Keratinocyte (primary cell): ENCODE results near the gene ADAMTS6. TPM values are rescaled to one million over a fixed set of nuclear protein-coding genes. Genes with fewer than 3 reads are reported as not detected.
A peak's percentile ranks its signal among the peaks of the same experiment; 100 is the strongest.

Source experiments
- DNase-seq: peaks from one replicate; pipeline ENCODE4 v3.0.0-alpha.2; 2011; ENCODE audit warnings: low read depth, missing footprints, low spot score
- FAIRE-seq: peaks from 2 replicates; lab custom pipeline; 2011; peaks lifted over from hg19 to GRCh38; lab: Jason Lieb, UNC
- H2AFZ ChIP-seq: 2 replicates; pipeline ENCODE4 v1.6.0; 2012; ENCODE audit warnings: low read length, control low read depth, inconsistent platforms; ENCODE audit not compliant: control insufficient read depth
- H3K27ac ChIP-seq: 2 replicates; pipeline ENCODE4 v1.5.1; 2011; ENCODE audit warnings: low read length; ENCODE audit not compliant: control insufficient read depth, insufficient read depth
- H3K27me3 ChIP-seq: 3 replicates; pipeline ENCODE4 v1.6.0; 2011; ENCODE audit warnings: low read length; ENCODE audit not compliant: control insufficient read depth, insufficient read depth; ENCODE audit errors: extremely low read depth
- H3K36me3 ChIP-seq, 2 experiments: 2 replicates in 1 of 2; 3 replicates in 1 of 2; pipeline ENCODE4 v1.5.1; 2011; ENCODE audit warnings: low read length in 2 of 2, mild to moderate bottlenecking in 1 of 2; ENCODE audit not compliant: control insufficient read depth in 2 of 2, insufficient read depth in 2 of 2; ENCODE audit errors: extremely low read depth in 1 of 2
- H3K4me1 ChIP-seq: 3 replicates; pipeline ENCODE4 v1.5.1; 2011; ENCODE audit warnings: low read length; ENCODE audit not compliant: control insufficient read depth, insufficient read depth; ENCODE audit errors: extremely low read depth
- H3K4me2 ChIP-seq: 3 replicates; pipeline ENCODE4 v1.6.0; 2011; ENCODE audit warnings: low read depth, low read length; ENCODE audit not compliant: control insufficient read depth, insufficient read depth; ENCODE audit errors: extremely low read depth
- H3K4me3 ChIP-seq, 3 experiments: fragments of 200-600 bp in 1 of 3; sonication (generic) in 1 of 3; 2 replicates in 2 of 3; 3 replicates in 1 of 3; pipeline ENCODE4 v1.5.1; 2011 to 2016; ENCODE audit warnings: low read length in 3 of 3, mild to moderate bottlenecking in 3 of 3, control low read depth in 2 of 3, inconsistent platforms in 1 of 3, low read depth in 1 of 3, mixed read lengths in 1 of 3, mixed run types in 1 of 3, moderate library complexity in 1 of 3; ENCODE audit not compliant: control insufficient read depth in 2 of 3, insufficient read depth in 2 of 3; ENCODE audit errors: extremely low read depth in 1 of 3
- H3K79me2 ChIP-seq: 2 replicates; pipeline ENCODE4 v1.6.0; 2012; ENCODE audit warnings: low read length; ENCODE audit not compliant: control insufficient read depth, insufficient read depth
- H3K9ac ChIP-seq: 3 replicates; pipeline ENCODE4 v1.6.0; 2011; ENCODE audit warnings: low read length; ENCODE audit not compliant: control insufficient read depth, insufficient read depth; ENCODE audit errors: extremely low read depth
- H3K9me1 ChIP-seq: 3 replicates; pipeline ENCODE4 v1.6.0; 2011; ENCODE audit warnings: low read length; ENCODE audit not compliant: control insufficient read depth, insufficient read depth; ENCODE audit errors: extremely low read depth
- H3K9me3 ChIP-seq: 2 replicates; pipeline ENCODE4 v1.5.1; 2012; ENCODE audit warnings: low read depth, low read length; ENCODE audit not compliant: control insufficient read depth
- H4K20me1 ChIP-seq: 3 replicates; pipeline ENCODE4 v1.6.0; 2011; ENCODE audit warnings: low read length; ENCODE audit not compliant: control insufficient read depth, insufficient read depth; ENCODE audit errors: extremely low read depth
- EZH2 ChIP-seq: IDR thresholded peaks from one replicate; pipeline ENCODE4 v1.6.1; 2012; ENCODE audit warnings: inconsistent platforms, mild to moderate bottlenecking, low read length, moderate library complexity
- dilution Hi-C: fragments of 300-500 bp; cut with MboI; formaldehyde crosslinking; loops from one replicate; pipeline ENCODE4 v1.7.0; 2020; ENCODE audit warnings: low sequenced_read_pairs; ENCODE audit not compliant: extremely low pct_ligation_motif_present
- polyA plus RNA-seq, 5 experiments: library from polyadenylated mRNA; depleted of rRNA in 3 of 5; stranded (reverse) in 3 of 5; stranded (forward) in 1 of 5; unstranded in 1 of 5; fragments of >200 nt; gene quantifications; 1 replicate in 1 of 5; 2 replicates in 3 of 5; 3 replicates in 1 of 5; pipeline versions ENCODE4 v1.2.1 to v1.2.3, GENCODE V29; 2011 to 2012; ENCODE audit warnings: missing spikeins in 2 of 5, low read depth in 1 of 5, low replicate concordance in 1 of 5
- TF ChIP-seq, protein P1 (sequence below), 3 experiments: IDR thresholded peaks in 1 of 3; conservative IDR thresholded peaks in 1 of 3; optimal IDR thresholded peaks in 1 of 3; 2 replicates in 2 of 3; 3 replicates in 1 of 3; pipeline versions ENCODE3 to v1.5.1; 2011; ENCODE audit warnings: low read length in 3 of 3, mild to moderate bottlenecking in 3 of 3, moderate library complexity in 2 of 3, control low read depth in 1 of 3, inconsistent platforms in 1 of 3; ENCODE audit not compliant: insufficient read depth in 2 of 3; ENCODE audit errors: extremely low read depth in 1 of 3

ADAMTS6 gene
- polyA plus RNA-seq, 1 donor (not counting 4 experiments of a cell fraction or from before 2014, with no cell fraction given) = 10.9 TPM

GRCh38 chr5:65248896-65249295 is 232.8 kb downstream of the ADAMTS6 start:
- Histone ChIP-seq H3K36me3 (no peaks in the 10 kb centered on the region), H3K9ac (no peak overlapping the region), H3K4me3 (no peak overlapping the region), H3K4me2 (no peak overlapping the region), H2AFZ (no peak overlapping the region), H3K4me1 (peaks cover 5% of the 10 kb centered on the region), H3K27ac (no peak overlapping the region), H3K79me2 (no peaks in the 10 kb centered on the region), H3K9me1 (no peaks in the 10 kb centered on the region), H4K20me1 (no peaks in the 10 kb centered on the region), H3K27me3 (no peaks in the 10 kb centered on the region), H3K9me3 (no peaks in the 10 kb centered on the region)
- dilution Hi-C loops = no loop called here
- FAIRE-seq = no peak
- no peak for TF ChIP-seq EZH2
- TF ChIP-seq, protein P1, sequence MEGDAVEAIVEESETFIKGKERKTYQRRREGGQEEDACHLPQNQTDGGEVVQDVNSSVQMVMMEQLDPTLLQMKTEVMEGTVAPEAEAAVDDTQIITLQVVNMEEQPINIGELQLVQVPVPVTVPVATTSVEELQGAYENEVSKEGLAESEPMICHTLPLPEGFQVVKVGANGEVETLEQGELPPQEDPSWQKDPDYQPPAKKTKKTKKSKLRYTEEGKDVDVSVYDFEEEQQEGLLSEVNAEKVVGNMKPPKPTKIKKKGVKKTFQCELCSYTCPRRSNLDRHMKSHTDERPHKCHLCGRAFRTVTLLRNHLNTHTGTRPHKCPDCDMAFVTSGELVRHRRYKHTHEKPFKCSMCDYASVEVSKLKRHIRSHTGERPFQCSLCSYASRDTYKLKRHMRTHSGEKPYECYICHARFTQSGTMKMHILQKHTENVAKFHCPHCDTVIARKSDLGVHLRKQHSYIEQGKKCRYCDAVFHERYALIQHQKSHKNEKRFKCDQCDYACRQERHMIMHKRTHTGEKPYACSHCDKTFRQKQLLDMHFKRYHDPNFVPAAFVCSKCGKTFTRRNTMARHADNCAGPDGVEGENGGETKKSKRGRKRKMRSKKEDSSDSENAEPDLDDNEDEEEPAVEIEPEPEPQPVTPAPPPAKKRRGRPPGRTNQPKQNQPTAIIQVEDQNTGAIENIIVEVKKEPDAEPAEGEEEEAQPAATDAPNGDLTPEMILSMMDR (optimal IDR thresholded peaks at IDR 0.05 in 1 of 3, IDR thresholded peaks at IDR 0.05 in 1 of 3, conservative IDR thresholded peaks at IDR 0.05 in 1 of 3; ENCODE audit: extremely low read depth in 1 of 3, insufficient read depth in 2 of 3, low read length in 3 of 3) = no peak
- no peak for DNase-seq

DNA sequence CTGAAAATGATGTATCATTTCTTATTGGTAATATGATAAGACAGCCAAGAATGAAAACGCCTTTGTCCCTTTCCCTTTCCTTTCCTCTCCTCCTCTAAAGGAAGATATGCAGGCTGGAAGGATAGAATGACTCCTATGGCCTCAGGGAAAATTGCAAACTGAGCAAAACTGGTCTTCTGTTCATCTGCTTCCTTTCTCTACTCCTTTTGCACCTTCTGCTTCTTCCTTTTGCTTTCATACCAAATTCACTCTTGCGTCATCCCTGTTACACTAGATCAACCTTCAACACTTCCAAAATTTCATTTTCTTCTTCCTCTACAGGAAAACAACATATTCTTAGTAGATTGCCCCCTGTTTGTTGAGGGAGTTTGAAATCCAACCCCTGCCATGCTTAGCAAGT is 234.1 kb downstream of the ADAMTS6 start:
- DNase-seq = no peak
- H3K36me3 ChIP-seq = no peaks in the 10 kb centered on the region
- H3K4me1 ChIP-seq = peaks cover 5% of the 10 kb centered on the region
- H3K27ac ChIP-seq = no peak overlapping the region
- no peaks in the 10 kb centered on the region for H3K79me2 ChIP-seq
- no peaks in the 10 kb centered on the region for H3K9me3 ChIP-seq
- H2AFZ ChIP-seq = no peak overlapping the region
- no peaks in the 10 kb centered on the region for H4K20me1 ChIP-seq
- no peaks in the 10 kb centered on the region for H3K9me1 ChIP-seq
- no peak overlapping the region for H3K9ac ChIP-seq
- no peak for TF ChIP-seq EZH2
- TF ChIP-seq, protein P1 (optimal IDR thresholded peaks at IDR 0.05 in 1 of 3, IDR thresholded peaks at IDR 0.05 in 1 of 3, conservative IDR thresholded peaks at IDR 0.05 in 1 of 3; ENCODE audit: extremely low read depth in 1 of 3, insufficient read depth in 2 of 3, low read length in 3 of 3) = no peak
- no peaks in the 10 kb centered on the region for H3K27me3 ChIP-seq
- FAIRE-seq = peak; percentile 73
- dilution Hi-C loops = no loop called here
- no peak overlapping the region for H3K4me3 ChIP-seq
- H3K4me2 ChIP-seq = no peak overlapping the region
